ENCODE measurements around the gene ASCL5. TPM values are rescaled to one million over a fixed set of nuclear protein-coding genes. Genes with fewer than 3 reads are reported as not detected.

Gene ASCL5
- total RNA-seq, 2 donors from 2014 or later: 1.2 to 1.8 TPM

GRCh38 chr1:201143726-201144635 is 17.0 kb upstream of the ASCL5 start:
- 92 to 97% methylated on average over 9 to 18 of the region's 18 CpGs for WGBS, 2 experiments (ENCODE audit: insufficient coverage in 1 of 2, insufficient read length in 1 of 2)
- Histone ChIP-seq H3K36me3 (ENCODE audit: control insufficient read depth, insufficient read depth, low read length) (peaks cover 95% of the 10 kb centered on the region), H3K4me1 (ENCODE audit: control insufficient read depth, insufficient read depth, low read length) (no peaks in the 10 kb centered on the region), H3K27me3 (ENCODE audit: control insufficient read depth, insufficient read depth, low read length, poor library complexity, severe bottlenecking) (no peaks in the 10 kb centered on the region), H3K4me3 (ENCODE audit: low read length) (no peak overlapping the region), H3K9me3 (ENCODE audit: control insufficient read depth, low read length) (no peaks in the 10 kb centered on the region), H3K9ac (ENCODE audit: extremely low read depth, low read length, poor library complexity, severe bottlenecking) (no peak overlapping the region), H3K27ac (ENCODE audit: low read depth, low read length) (no peak overlapping the region)
- no peak overlapping the region for H3K4me3 Mint-ChIP-seq
- peaks cover 91% of the 10 kb centered on the region for H3K36me3 Mint-ChIP-seq (ENCODE audit: low read depth)
- H3K27ac Mint-ChIP-seq: peak overlapping the region; percentile 67
- H3K27me3 Mint-ChIP-seq (ENCODE audit: insufficient read depth): no peaks in the 10 kb centered on the region
- H3K4me1 Mint-ChIP-seq: peaks cover 9% of the 10 kb centered on the region
- H3K9me3 Mint-ChIP-seq: no peaks in the 10 kb centered on the region
- no peak for DNase-seq
- no peak for TF ChIP-seq CTCF (conservative IDR thresholded peaks at IDR 0.05)

GRCh38 chr1:201142849-201143725 is 16.1 kb upstream of the ASCL5 start:
- H3K27me3 Mint-ChIP-seq (ENCODE audit: insufficient read depth): no peaks in the 10 kb centered on the region
- H3K27ac Mint-ChIP-seq: peak overlapping the region; percentile 67
- H3K4me1 Mint-ChIP-seq: peaks cover 9% of the 10 kb centered on the region
- H3K9ac ChIP-seq (ENCODE audit: extremely low read depth, low read length, poor library complexity, severe bottlenecking): no peak overlapping the region
- no peak for DNase-seq
- H3K4me3 ChIP-seq (ENCODE audit: low read length): no peak overlapping the region
- H3K27me3 ChIP-seq (ENCODE audit: control insufficient read depth, insufficient read depth, low read length, poor library complexity, severe bottlenecking): no peaks in the 10 kb centered on the region
- peaks cover 86% of the 10 kb centered on the region for H3K36me3 Mint-ChIP-seq (ENCODE audit: low read depth)
- 96 to 99% methylated on average over 12 to 16 of the region's 16 CpGs for WGBS, 2 experiments (ENCODE audit: insufficient coverage in 1 of 2, insufficient read length in 1 of 2)
- H3K4me1 ChIP-seq (ENCODE audit: control insufficient read depth, insufficient read depth, low read length): no peaks in the 10 kb centered on the region
- H3K9me3 ChIP-seq (ENCODE audit: control insufficient read depth, low read length): no peaks in the 10 kb centered on the region
- no peak for TF ChIP-seq CTCF (conservative IDR thresholded peaks at IDR 0.05)
- no peaks in the 10 kb centered on the region for H3K9me3 Mint-ChIP-seq
- H3K4me3 Mint-ChIP-seq: no peak overlapping the region
- no peak overlapping the region for H3K27ac ChIP-seq (ENCODE audit: low read depth, low read length)
- H3K36me3 ChIP-seq (ENCODE audit: control insufficient read depth, insufficient read depth, low read length): peaks cover 94% of the 10 kb centered on the region

DNA sequence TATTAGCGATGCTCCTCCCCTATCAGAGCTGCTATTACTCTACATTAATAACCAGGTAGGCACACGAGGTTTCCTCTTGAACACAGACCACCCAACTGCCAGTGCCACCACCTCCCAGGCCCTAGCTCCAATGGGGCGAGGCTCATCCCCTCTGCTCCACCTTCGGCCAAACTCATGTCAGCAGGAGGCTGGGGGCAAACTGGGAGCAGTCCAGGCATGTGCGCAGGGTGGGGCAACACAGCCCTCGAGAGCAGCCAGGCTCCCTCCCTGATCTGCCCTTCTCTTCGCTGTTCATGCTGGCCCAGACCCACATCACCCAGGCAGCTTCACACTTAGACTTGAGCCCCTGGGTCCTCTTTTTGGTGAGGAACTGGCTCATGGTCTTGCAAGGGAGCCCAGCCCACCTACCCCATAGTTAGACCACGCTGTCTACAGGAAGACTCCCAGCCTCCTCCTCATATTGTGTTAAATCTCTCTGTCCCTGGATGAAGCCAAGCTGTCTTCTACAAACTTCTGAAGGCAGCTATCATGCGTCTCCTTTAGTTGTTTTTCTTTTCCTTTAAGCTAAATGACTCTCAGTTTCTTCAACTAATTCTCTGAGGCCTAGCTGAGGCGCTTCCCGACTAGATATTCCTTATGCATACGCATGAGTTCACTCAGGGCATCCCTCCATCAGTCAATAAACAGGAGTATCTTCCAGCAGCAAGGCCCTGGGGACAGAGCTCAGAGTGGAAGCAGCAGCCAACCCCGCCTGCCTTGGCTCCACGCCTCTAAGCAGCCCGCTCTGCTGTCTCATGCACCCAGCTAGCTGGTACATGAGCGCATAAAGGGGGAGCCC is 15.2 kb upstream of the ASCL5 start:
- peak overlapping the region; percentile 67 for H3K27ac Mint-ChIP-seq
- no peak overlapping the region for H3K4me3 ChIP-seq (ENCODE audit: low read length)
- no peaks in the 10 kb centered on the region for H3K27me3 Mint-ChIP-seq (ENCODE audit: insufficient read depth)
- H3K9me3 Mint-ChIP-seq: no peaks in the 10 kb centered on the region
- H3K4me1 Mint-ChIP-seq: peaks cover 9% of the 10 kb centered on the region
- no peak overlapping the region for H3K9ac ChIP-seq (ENCODE audit: extremely low read depth, low read length, poor library complexity, severe bottlenecking)
- H3K9me3 ChIP-seq (ENCODE audit: control insufficient read depth, low read length): no peaks in the 10 kb centered on the region
- 92 to 98% methylated on average over 11 to 16 of the region's 16 CpGs for WGBS, 2 experiments (ENCODE audit: insufficient coverage in 1 of 2, insufficient read length in 1 of 2)
- H3K27me3 ChIP-seq (ENCODE audit: control insufficient read depth, insufficient read depth, low read length, poor library complexity, severe bottlenecking): no peaks in the 10 kb centered on the region
- H3K4me3 Mint-ChIP-seq: no peak overlapping the region
- no peak for TF ChIP-seq CTCF (conservative IDR thresholded peaks at IDR 0.05)
- H3K4me1 ChIP-seq (ENCODE audit: control insufficient read depth, insufficient read depth, low read length): no peaks in the 10 kb centered on the region
- H3K27ac ChIP-seq (ENCODE audit: low read depth, low read length): no peak overlapping the region
- peaks cover 93% of the 10 kb centered on the region for H3K36me3 ChIP-seq (ENCODE audit: control insufficient read depth, insufficient read depth, low read length)
- no peak for DNase-seq
- peaks cover 83% of the 10 kb centered on the region for H3K36me3 Mint-ChIP-seq (ENCODE audit: low read depth)
